ENCODE measurements around the gene APBA1.

Gene APBA1

DNA sequence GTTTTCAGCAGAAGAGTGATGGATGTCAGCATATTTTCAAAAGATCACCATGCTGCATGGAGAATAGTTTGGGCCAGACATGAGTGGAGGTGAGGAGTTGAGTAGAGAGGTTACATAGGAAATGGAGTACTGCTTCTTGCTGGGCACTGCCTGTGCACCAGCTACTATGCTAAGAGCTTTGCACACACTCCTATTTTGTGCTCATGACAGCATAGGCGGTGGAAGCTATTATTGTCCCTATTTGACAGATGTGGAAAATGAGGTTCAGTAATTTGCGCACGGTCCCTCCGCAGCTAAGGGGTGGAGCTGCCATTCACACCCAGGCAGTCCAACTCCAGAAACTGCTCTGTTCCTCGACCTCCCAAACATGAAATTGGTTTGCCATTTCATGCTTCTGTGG, 279.3 kb downstream of the APBA1 start:
- DNase-seq, result no peak

DNA sequence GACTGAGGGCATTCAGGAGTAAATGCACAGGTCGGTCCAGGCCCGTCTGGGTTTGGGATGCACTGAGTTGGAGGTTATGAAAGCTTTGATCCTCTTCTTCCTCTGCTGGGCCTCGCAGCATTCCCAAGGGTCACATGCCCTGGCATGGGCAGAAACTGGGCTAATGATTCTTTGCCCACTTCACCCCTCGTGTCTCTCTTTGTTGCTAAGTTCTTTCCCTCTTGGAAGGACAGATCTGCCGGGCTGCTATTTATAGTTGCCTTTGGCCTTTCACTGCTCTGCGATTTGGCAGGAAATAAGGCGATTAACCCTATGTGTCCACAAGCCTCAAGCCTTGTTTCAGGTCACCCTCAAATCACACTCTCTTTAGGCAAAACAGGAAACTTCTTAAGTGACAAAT, 280.2 kb downstream of the APBA1 start:
- DNase-seq, result no peak

DNA sequence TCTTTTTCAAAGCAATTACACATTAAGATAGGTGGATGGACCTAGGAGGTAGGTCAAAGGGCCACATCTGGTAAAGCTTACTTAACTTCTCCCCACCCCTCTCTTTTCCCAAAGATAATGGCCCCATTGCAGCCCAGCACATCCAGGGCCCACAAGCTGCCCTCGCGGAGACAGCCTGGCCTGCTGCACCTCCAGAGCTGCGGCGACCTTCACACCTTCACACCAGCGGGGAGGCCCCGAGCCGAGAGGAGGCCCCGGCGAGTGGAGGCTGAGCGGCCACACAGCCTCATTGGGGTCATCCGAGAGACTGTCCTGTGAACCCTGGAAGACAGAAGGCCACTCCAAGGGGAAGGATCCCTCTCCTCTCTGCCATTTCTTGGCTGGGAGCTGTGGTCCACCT, 280.7 kb downstream of the APBA1 start:
- DNase-seq, result no peak

DNA sequence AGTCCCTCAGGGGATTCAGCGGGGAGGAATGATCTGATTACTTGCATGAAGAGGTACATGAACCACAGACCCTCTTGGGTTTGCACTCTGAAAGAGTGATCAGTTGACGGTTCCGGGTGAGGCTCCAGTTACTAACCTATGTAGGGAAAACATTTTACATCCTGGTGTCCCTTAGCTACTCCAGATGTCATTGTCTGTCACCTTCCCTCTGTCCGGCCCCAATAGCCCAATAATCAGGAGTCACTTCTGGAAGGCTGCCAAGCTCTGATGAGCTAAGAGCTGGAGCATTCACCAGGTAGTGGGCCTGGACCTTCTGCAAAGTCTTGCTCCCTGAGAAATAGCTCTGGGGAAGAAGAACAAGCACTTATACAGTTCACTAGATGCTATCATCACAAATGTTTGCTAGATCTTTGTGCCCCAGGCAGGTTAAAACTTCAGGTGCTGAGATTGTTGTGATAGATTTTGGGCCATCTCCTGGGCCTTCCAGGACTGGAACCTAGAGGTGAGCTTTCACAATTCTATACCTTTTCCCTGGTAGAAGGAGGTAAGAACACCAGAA, 282.7 kb downstream of the APBA1 start:
- DNase-seq, result no peak

DNA sequence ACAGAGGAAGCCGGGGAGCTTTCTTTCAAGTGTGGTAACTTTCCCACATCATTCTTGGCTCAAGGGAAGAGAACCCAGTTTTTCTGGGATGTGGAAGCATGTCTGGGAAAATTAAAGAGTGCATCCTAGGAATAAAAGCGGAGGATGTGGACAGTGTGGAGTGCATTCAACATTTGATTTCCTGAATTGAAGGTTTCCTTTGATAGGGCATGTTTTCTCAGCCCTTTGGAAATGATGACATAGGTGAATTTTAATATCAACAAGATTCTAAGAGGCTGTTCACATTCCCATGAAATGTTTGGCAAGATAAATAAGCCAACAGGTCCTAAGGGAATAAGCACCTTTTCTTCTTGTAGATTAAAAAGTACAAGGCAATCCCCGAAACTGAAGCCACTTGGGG, 283.6 kb downstream of the APBA1 start:
- no peak for DNase-seq

DNA sequence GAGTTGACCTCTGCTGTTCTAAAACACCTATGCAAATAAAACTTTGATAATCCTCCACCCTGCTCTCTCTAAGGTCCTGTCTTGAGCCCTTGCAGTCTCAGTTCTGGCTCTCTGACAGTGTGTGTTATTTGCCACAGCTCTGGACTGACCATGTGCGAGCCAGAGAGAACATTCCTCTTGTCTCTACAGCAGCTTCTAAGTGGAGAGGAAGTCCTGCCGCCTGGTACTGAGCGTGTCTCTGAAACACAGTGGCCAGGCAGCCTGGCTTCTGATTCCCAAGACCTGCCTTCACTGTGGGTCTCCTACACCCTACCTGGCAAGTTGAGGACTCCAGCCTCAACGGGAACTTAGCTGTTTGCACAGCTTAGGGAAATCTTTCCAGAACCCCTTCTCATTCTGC, 285.5 kb downstream of the APBA1 start:
- no peak for DNase-seq

DNA sequence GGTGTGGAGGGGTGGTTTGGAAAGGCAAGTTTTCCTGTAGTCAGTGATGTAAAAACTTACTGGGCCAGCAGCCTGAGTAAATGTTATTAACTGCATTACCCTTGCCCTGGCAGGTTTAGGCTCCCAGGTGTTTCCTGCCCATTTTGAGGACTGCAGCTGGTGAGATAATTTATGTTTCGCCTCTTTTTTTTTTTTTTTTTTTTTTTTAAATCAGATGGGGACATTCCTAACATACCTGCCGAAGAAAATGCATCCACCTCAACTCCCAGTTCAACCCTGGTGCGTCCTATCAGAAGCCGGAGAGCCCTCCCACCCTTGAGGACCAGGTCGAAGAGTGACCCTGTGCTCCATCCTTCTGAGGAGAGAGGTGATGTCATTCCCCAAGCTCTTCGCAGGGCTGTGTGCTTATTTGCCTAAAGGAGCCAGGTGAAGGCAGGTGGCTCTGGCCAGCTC, 286.6 kb downstream of the APBA1 start:
- DNase-seq, result no peak

DNA sequence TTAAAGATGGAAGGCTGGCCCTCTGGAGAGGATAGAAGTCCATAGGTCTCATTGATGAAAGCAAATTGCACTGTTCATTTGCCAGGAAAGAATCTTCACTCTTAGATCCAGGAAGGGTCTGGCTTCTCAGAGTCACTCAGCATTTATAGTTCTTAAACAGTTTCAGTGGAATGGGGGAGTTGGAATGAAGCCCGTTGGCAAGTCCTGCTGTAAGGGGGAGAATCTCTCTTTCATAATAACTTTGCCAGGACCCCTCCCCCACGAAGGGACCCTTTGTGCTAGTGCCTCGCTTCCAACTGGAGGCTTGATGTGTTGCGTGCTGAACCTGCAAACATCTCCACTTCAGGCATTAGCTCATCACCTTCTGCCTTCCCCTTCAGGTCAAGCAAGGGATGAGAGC, 290.0 kb downstream of the APBA1 start:
- DNase-seq, result no peak

DNA sequence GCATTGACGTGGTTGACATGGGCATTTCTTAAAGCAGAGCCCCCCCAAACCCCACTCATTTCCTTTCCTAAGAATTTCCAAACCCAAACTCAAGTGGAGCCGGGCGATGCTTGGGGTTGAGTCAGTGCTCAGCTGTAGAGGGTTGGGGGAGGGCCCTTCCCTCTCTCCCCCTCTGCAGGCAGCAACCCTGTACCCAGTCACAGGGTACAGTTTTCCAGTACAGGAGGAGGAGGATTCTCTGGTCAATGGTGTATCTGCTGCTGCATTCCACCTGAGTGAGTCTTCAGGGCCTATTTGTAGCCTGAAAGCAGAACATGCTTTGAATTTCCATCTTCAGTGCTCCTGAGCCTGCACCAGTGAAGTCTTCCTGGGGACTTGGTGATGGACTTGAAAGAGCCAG, 291.4 kb downstream of the APBA1 start:
- no peak for DNase-seq

DNA sequence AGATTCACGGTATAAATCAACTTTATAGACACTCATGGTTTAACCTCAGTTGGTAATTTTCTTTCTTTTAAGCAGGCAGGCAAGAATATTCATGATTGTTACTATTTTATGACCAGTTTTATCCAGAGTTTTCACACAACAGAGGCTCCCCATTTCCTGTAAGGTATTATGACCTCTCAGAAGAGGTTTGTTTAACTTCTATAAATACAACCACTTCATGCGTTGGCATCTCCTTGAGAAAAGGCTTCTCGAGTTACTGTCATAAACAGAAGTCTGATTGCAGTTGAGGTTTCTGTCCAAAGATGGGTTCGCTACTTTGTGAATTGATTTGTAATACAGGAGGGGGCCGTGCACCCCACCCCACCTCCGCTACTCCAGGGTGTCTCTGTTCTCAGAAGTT, 291.9 kb downstream of the APBA1 start:
- DNase-seq, result no peak

DNA sequence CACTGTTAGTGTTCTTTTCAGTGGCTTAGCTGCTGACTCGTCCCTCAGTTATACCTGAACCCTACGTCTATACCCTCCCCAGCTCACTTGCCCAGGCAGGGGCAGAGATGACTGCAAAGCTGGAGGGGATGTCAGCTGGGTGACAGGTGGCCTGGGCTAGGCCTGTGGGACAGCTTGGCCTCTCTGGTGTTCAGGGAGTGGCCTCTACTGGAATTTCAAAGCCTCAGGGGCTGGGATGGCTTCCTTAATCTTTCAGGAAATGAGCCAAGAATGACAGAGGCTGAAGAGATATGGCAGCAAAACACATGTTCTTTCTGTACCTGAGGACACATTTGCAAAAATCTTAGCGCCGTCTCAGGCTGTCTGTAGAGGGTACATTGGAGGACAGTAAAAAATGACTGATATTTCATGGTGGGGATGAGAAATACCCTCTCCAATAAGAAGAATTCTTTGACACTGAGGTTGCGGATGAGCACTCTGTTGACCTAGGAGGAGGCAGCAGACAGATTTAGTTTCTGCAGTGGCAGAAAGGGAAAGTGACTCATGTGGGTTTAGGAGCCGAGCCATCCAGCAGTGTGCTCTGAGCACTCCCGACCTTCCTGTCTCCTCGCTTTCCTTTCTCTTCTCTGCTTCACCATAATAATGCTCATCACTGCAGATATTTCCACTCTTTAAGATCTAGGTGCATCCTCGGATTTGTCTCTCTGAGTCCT, 292.7 kb downstream of the APBA1 start:
- DNase-seq, result no peak

DNA sequence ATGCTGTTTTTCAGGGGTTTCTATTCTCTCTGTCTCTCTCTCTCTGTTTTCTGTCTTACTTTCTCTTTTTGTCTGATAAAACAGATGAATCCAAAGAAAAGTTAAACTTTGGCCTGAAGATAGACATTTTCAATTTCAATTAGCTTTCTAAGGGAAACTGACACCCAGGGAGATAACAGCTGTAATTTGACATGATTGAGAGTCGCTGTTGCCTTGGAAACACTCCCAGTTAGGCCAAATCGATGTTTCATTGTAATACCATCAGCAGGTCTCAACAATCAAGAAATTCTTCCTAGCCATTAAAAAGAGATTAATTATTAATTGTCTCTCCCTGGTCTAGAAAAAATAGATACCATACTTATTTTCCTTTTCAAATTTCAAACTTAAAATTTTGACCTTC, 294.2 kb downstream of the APBA1 start:
- no peak for DNase-seq

Measured in activated T-cell treated with anti-CD3 and anti-CD28 coated beads, Interleukin-2, amount 50 U/mL, for 1 hour (primary cell).